Activated CD4-positive, alpha-beta T cell treated with anti-CD3 and anti-CD28 coated beads, Interleukin-2, amount 50 U/mL, for 1 hour (primary cell): ENCODE results near the gene PPP6R1.

Source experiments
- DNase-seq: peaks from one replicate; pipeline ENCODE4 v3.0.0-alpha.2; 2020

Gene PPP6R1

DNA sequence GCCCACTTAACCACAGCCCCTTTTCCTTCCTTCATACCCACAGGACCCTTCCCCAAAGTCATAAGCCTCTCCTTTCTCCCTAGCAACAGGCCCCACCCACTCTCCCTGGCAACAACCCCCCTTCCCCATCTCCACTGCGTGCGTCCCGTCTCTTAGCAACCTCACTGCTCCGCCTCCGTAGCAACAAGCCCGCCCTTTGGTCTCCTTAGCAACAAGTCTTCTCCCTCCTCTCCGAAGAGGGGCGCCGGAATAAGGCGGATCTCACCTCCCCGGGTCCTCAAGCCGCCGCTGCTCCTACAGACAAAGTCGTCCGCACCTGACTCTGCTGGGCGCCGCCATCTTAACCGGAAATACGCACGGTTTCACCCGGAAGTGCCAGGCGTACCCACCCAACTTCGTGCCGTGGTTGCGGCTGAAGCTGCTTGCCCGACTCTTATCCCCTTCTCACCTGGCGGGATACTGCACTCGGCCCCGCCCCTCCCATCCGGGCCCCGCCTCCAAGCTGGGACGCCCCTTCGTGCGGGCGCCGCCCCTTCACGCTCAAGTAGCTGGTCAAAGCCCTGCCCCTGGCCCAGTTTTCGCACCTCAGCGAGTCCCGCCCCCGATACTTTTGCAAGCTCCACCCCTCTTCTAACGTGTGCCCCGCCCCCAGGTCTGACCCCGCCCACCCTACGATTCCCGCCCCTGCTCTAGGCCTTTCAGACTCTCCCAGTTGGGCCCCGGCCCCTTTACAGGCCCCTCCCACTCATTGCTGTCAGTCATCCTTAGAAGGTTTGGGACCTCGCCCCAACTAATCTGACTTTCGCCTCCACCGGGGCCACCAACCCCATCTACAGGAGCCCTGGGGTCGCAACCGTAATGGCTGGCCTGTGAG, 21.2 kb upstream of the PPP6R1 start, which contains the start of gene HSPBP1:
TSS of gene HSPBP1 (minus strand) at position 341 of the 874 bp plus-strand sequence. CDS start 502 bp downstream, outside the sequence.
- DNase-seq = peak; percentile 95

DNA sequence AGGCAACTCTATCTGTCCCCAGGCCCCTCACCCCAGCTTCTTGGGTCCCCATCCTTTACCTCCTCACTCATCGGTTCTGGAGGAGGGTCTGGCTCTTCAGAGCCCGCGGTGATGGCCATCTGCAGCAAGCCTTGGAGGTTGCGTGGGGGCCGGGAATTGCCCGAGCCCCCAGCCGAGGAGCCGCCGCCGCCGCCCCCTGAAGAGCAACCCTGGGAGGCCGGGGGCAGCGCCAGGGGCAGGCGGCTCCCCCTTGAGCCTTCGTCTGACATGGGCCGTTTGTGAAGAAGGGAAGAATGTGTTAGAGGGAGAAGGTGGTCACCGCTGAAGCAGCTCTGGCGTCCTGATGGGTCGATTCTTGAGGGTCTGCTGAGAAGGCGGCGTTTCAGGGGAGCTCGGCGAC, 20.5 kb upstream of the PPP6R1 start:
- DNase-seq = no peak

DNA sequence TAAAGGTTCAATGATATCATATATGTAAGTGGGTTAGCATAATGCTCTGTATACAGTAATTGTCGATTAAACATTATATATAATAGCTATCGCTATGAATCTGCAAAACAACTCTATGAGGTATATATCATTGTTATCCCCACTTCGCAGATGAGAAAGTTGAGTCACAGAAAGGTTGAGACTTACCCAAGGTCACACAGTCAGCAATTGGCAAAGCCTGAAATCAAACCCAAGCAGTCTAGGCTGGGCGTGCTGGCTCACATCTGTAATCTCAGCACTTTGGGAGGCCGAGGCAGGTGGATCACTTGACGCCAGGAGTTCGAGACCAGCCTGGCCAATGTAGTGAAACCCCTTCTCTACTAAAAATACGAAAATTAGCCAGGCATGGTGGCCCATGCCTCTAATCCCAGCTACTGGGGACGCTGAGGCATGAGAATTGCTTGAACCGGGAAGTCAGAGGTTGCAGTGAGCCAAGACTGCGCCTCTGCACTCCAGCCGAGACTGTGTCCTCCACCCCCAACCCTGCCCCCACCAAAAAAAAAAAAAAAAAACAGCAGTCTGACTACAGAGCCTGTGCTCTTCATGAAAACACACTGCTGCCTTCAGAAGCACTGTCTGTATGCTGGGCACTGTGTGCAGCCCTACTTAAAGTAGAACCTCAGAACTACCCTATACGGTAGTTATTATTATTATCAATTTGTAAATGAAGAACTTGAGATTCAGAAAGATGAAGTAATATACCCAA, 19.7 kb upstream of the PPP6R1 start:
- DNase-seq = no peak

GRCh38 chr19:55277494-55277893, 18.7 kb upstream of the PPP6R1 start:
- no peak for DNase-seq

GRCh38 chr19:55276720-55277430, 18.1 kb upstream of the PPP6R1 start:
- no peak for DNase-seq

- no peak for DNase-seq
Observed at GRCh38 chr19:55275851-55276719, 17.3 kb upstream of the PPP6R1 start.

- no peak for DNase-seq
Observed at GRCh38 chr19:55273978-55274707, 15.3 kb upstream of the PPP6R1 start.

DNA sequence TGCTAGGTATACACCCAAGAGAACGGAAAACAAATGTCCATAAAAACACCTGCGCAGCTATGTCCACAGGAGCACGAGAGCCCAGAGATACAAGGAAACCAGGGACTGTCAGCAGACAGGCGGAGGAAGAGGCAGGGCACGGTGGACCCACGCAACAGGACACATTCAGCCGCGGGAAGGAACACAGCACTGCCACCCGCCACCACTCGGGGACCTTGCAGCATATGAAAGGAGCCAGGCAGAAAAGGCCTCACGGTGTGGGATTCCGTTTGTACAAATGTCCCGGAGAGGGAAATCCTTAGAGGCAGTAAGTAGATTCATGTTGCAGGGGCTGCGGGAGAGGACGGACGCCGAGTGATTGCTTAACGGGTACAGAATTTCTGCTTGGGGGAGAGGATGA, 13.3 kb upstream of the PPP6R1 start:
- DNase-seq = no peak

- DNase-seq = no peak
Observed at GRCh38 chr19:55270172-55270942, 11.5 kb upstream of the PPP6R1 start.

- no peak for DNase-seq
Observed at GRCh38 chr19:55269299-55269698, 10.5 kb upstream of the PPP6R1 start.

DNA sequence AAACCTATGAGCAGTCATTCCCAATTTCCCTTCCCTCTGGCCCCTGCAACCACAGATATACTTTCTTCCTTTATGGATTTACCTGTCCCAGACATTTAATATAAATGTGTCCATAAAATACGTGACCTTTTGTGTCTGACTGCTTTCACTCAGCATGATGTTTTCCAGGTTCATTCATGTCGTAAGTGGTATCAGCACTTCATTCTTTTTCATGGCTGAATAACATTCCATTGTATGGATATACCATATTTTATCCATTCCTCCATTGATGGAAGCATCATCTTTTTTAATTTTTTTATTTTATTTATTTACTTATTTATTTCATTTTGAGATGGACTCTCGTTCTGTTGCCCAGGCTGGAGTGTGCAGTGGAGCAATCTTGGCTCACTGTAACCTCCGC, 8.0 kb upstream of the PPP6R1 start:
- DNase-seq = no peak

GRCh38 chr19:55266404-55266803, 7.6 kb upstream of the PPP6R1 start:
- DNase-seq = no peak

DNA sequence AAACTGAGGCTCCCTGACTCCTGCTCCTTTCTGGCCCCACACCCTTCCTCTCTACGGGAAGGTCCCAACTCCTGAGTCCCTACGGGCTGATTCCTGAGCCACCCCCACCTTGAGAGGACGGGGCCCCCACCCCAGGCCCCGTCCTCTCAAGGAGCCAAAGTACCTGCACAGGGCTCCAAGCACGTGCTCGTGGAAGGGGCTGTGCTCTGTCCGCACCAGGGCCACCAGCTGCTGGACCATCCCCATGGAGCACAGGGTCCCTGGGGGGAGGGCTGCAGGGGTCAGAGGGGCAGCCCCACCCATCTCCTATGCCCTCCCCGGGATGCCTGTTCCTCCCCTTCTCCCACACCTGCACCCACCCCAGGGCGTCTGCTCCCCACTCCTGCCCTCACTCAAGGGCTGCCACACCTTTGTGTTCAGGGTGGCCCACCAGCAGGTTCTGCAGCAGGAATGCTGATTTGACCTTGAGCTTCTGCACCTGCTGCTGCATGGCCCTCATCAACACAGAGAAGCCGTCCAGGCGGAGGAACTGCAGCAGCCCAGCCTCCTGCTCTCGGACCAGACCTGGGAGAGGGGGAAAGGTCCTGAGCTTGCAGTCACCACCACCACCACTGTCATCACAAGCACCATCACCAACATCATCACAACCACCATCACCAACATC, 7.0 kb upstream of the PPP6R1 start:
- no peak for DNase-seq

- DNase-seq = no peak
Observed at GRCh38 chr19:55265173-55265572, 6.4 kb upstream of the PPP6R1 start.

DNA sequence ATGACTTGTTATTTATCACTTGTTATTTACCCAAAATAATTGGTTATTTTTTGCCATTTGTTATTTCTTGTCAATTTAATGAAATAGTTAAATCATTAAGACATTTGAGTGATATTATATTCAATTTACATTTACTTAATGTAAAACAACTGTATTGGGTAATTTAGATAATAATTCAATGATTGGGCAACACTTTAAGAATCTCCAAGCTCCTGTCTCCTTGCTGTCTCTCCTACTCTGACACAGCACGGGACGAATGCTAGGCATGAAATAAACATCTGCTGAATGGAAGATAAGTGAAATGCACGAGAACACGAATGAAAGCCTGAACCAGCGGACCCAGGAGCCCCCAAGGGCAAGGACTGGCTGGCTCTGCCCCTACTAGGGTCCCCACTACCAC, 5.7 kb upstream of the PPP6R1 start:
- DNase-seq = no peak

- no peak for DNase-seq
Observed at GRCh38 chr19:55262359-55262758, 3.5 kb upstream of the PPP6R1 start.

- no peak for DNase-seq
Observed at GRCh38 chr19:55261671-55262126, 2.9 kb upstream of the PPP6R1 start.

GRCh38 chr19:55259540-55260210, 858 bp upstream of the PPP6R1 start:
- no peak for DNase-seq

DNA sequence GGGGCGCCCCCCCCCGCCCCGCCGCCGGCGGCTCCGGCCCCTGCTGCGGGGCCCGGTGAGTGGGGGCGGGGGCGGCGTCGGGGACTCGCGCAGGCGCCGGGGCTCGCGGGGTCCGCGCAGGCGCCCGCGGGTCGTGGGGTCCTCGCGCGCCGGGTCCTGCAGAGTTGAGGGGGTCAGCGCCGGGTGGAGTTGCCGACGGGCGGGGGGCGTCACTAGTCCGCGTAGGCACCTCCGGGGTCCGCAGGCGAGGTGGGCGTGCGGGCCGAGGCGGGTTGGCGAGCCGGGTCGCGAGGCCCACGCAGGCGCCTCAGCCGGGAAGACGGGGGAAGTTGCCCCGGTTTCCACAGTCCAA, 365 bp downstream of the PPP6R1 start:
- peak; percentile 31 for DNase-seq
